Activated T-cell treated with anti-CD3 and anti-CD28 coated beads, Interleukin-2, amount 50 U/mL, for 4 hours (primary cell): ENCODE measurements around the gene MBTPS1. TPM values are rescaled to one million over a fixed set of nuclear protein-coding genes. Genes with fewer than 3 reads are reported as not detected.

ENCODE experiments used
- ATAC-seq, 2 donors: fragments of 200-7000 bp; cut with Tn5 transposase; one replicate each; pipeline ENCODE4 v1.10.0; 2021
- DNase-seq: peaks from one replicate; pipeline ENCODE4 v3.0.0-alpha.2; 2020
- H3K27me3 Mint-ChIP-seq: one replicate; pipeline ENCODE4 v1.8.0; 2021; ENCODE audit warnings: low read depth, mixed read lengths
- H3K36me3 Mint-ChIP-seq: one replicate; pipeline ENCODE4 v1.8.0; 2022; ENCODE audit warnings: mixed read lengths; ENCODE audit not compliant: insufficient read depth
- H3K4me1 Mint-ChIP-seq: one replicate; pipeline ENCODE4 v1.8.0; 2021; ENCODE audit warnings: low read depth, mixed read lengths
- H3K4me3 Mint-ChIP-seq: one replicate; pipeline ENCODE4 v1.8.0; 2021; ENCODE audit warnings: mild to moderate bottlenecking, moderate library complexity, mixed read lengths
- H3K9me3 Mint-ChIP-seq: one replicate; pipeline ENCODE4 v1.8.0; 2021; ENCODE audit warnings: mixed read lengths
- total RNA-seq, 3 donors: library from RNA; stranded (reverse); gene quantifications; one replicate each; pipeline ENCODE4 v1.2.1, GENCODE V29; 2021

The MBTPS1 gene
- total RNA-seq, 3 donors from 2014 or later, result 44.9 to 52.8 (median 49.2) TPM

DNA sequence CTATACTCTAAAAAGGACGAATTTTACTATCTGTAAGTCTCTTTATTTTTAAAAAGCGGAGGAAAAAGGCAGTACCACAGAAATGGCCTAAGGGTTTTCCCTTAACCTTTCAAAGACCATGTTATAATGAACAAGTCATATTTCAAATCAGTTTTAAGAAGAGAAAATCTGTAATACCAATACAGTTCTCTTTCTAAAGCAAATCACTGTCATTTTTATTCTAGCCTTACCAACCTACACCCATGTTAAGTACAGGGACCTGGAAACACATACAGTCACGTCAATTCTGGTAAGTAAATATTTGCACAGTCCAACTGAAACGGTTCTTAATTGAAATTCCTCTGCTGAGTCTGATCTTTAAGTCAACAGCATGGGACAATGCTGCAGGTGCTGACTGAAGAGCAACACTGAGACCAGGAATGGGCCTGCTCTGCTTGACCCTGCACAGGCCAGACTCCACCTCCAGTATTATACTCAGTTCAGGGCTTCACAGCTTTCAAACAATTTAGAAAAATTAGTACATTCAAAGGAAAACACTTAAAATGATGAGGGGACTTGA is 20.2 kb downstream of the MBTPS1 start:
- Mint-ChIP-seq H3K4me3 (no peak overlapping the region), H3K9me3 (no peaks in the 10 kb centered on the region)

DNA sequence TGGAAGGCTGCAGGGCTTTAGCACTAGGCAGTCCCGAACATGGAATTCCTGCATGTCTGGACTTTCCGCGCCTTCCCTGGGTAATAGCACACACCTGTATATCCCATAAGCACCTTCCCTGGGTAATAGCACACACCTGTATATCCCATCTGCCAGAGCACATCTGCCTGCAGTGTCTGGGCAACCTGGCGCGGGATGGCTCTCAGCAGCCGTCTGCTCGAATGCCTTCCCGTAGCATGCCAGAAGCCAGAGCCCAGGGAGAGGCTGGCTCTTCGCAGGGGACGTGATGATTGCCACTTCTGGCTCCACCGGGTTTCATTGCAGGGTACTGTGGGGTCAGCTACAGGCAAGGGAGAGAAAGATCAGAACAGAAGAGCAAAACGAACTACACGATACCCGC is 21.3 kb downstream of the MBTPS1 start:
- H3K36me3 Mint-ChIP-seq, result peaks cover 53% of the 10 kb centered on the region
- H3K9me3 Mint-ChIP-seq, result no peaks in the 10 kb centered on the region
- H3K4me3 Mint-ChIP-seq, result no peak overlapping the region
- DNase-seq (no peak), ATAC-seq (no peak)
- peaks cover 10% of the 10 kb centered on the region for H3K4me1 Mint-ChIP-seq
- H3K27me3 Mint-ChIP-seq, result no peaks in the 10 kb centered on the region

More for the DNA sequence above, 20.2 kb downstream of the MBTPS1 start:
- H3K36me3 Mint-ChIP-seq, result peaks cover 44% of the 10 kb centered on the region
- H3K27me3 Mint-ChIP-seq, result no peaks in the 10 kb centered on the region
- no peak for DNase-seq
- ATAC-seq, result no peak
- peaks cover 10% of the 10 kb centered on the region for H3K4me1 Mint-ChIP-seq

DNA sequence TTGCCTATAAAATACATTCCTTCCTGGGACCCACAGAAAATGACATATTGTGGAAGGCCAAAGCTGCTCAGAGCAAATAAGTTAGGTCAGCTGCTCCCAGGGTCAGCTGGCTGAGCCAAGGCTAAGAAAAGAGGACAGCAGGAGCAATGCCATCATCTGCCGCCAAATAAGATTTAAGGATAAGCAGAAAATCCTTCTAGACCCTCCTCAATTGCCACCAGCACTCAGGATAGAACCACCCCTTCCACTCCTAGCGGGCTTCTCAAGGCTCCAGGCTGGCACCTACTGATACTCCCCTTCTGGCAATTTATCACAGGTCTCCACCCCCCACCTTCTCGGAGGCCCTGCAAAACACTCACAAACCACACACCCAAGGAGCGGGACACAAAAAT is 22.9 kb downstream of the MBTPS1 start:
- Mint-ChIP-seq H3K36me3 (peaks cover 61% of the 10 kb centered on the region), H3K27me3 (no peaks in the 10 kb centered on the region), H3K9me3 (no peaks in the 10 kb centered on the region), H3K4me1 (peaks cover 10% of the 10 kb centered on the region), H3K4me3 (no peak overlapping the region)
- ATAC-seq (no peak), DNase-seq (no peak)

GRCh38 chr16:84093120-84093878 is 23.4 kb downstream of the MBTPS1 start:
- peaks cover 15% of the 10 kb centered on the region for H3K4me1 Mint-ChIP-seq
- DNase-seq, result no peak
- H3K27me3 Mint-ChIP-seq, result no peaks in the 10 kb centered on the region
- peaks cover 64% of the 10 kb centered on the region for H3K36me3 Mint-ChIP-seq
- no peaks in the 10 kb centered on the region for H3K9me3 Mint-ChIP-seq
- ATAC-seq, result no peak
- no peak overlapping the region for H3K4me3 Mint-ChIP-seq

DNA sequence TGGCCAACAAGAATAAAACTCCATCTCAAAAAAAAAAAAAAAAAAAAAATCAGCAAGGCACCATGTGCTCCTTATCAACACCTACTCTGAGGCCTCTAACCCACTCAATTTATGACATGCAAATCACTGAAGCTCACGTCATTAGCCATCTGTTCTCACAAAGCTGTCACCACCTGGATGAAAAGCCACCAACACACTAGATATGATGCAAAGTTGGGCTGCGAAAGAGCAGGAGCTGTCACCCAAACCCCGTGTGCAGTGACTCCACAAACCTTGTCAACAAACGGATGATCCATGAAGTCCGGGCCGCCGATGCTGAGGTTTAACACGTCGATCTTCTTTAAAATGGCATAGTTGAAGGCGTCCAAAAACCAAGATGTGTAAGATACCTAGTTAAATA is 25.3 kb downstream of the MBTPS1 start:
- no peak for DNase-seq
- H3K36me3 Mint-ChIP-seq, result peaks cover 62% of the 10 kb centered on the region
- H3K4me1 Mint-ChIP-seq, result peaks cover 25% of the 10 kb centered on the region
- H3K4me3 Mint-ChIP-seq, result no peak overlapping the region
- no peak for ATAC-seq
- H3K27me3 Mint-ChIP-seq, result no peaks in the 10 kb centered on the region
- H3K9me3 Mint-ChIP-seq, result no peaks in the 10 kb centered on the region

GRCh38 chr16:84090211-84090610 is 26.5 kb downstream of the MBTPS1 start:
- Mint-ChIP-seq H3K4me1 (peaks cover 32% of the 10 kb centered on the region), H3K9me3 (no peaks in the 10 kb centered on the region), H3K36me3 (peaks cover 65% of the 10 kb centered on the region), H3K4me3 (no peak overlapping the region), H3K27me3 (no peaks in the 10 kb centered on the region)
- ATAC-seq (no peak), DNase-seq (no peak)

GRCh38 chr16:84088695-84089395 is 27.9 kb downstream of the MBTPS1 start:
- H3K27me3 Mint-ChIP-seq, result no peaks in the 10 kb centered on the region
- peaks cover 37% of the 10 kb centered on the region for H3K4me1 Mint-ChIP-seq
- H3K36me3 Mint-ChIP-seq, result peaks cover 61% of the 10 kb centered on the region
- peak; percentile 35 for DNase-seq
- no peak overlapping the region for H3K4me3 Mint-ChIP-seq
- H3K9me3 Mint-ChIP-seq, result no peaks in the 10 kb centered on the region
- peak; percentile 72 to 81 for ATAC-seq

- H3K4me1 Mint-ChIP-seq, result peaks cover 37% of the 10 kb centered on the region
- no peaks in the 10 kb centered on the region for H3K9me3 Mint-ChIP-seq
- H3K36me3 Mint-ChIP-seq, result peaks cover 54% of the 10 kb centered on the region
- H3K27me3 Mint-ChIP-seq, result no peaks in the 10 kb centered on the region
- ATAC-seq, result no peak
- DNase-seq, result no peak
- H3K4me3 Mint-ChIP-seq, result no peak overlapping the region
Measured at GRCh38 chr16:84087466-84088151, 29.1 kb downstream of the MBTPS1 start.

- no peaks in the 10 kb centered on the region for H3K27me3 Mint-ChIP-seq
Measured at GRCh38 chr16:84087001-84087400, 29.7 kb downstream of the MBTPS1 start.

GRCh38 chr16:84086341-84086740 is 30.4 kb downstream of the MBTPS1 start:
- no peaks in the 10 kb centered on the region for H3K27me3 Mint-ChIP-seq
- DNase-seq (no peak), ATAC-seq (no peak)
- H3K36me3 Mint-ChIP-seq, result peaks cover 57% of the 10 kb centered on the region
- no peaks in the 10 kb centered on the region for H3K9me3 Mint-ChIP-seq
- peaks cover 37% of the 10 kb centered on the region for H3K4me1 Mint-ChIP-seq
- no peak overlapping the region for H3K4me3 Mint-ChIP-seq

More at GRCh38 chr16:84087001-84087400, 29.7 kb downstream of the MBTPS1 start:
- Mint-ChIP-seq H3K36me3 (peaks cover 57% of the 10 kb centered on the region), H3K9me3 (no peaks in the 10 kb centered on the region), H3K4me3 (no peak overlapping the region), H3K4me1 (peaks cover 37% of the 10 kb centered on the region)
- no peak for ATAC-seq
- DNase-seq, result no peak

DNA sequence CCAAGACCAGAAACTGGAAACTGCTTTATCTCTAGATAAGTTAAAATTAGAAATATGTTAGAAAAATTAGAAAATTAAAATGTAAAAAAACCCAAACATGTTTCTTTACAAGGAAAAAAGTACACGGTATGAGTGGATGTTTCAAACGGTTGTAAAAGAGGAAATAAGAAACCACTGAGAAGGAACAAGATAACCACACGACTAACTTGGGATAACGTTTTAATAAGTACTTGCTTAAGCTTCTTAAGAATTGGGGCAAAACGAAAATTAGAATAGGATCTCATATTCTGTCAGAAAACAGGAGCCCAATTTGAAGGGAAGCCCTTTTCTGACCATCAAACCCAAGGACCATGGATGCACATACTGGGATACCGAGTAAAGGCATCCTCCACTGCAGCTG is 31.0 kb downstream of the MBTPS1 start:
- Mint-ChIP-seq H3K9me3 (no peaks in the 10 kb centered on the region), H3K4me1 (peaks cover 37% of the 10 kb centered on the region), H3K36me3 (peaks cover 59% of the 10 kb centered on the region), H3K4me3 (no peak overlapping the region), H3K27me3 (no peaks in the 10 kb centered on the region)
- no peak for DNase-seq
- no peak for ATAC-seq

DNA sequence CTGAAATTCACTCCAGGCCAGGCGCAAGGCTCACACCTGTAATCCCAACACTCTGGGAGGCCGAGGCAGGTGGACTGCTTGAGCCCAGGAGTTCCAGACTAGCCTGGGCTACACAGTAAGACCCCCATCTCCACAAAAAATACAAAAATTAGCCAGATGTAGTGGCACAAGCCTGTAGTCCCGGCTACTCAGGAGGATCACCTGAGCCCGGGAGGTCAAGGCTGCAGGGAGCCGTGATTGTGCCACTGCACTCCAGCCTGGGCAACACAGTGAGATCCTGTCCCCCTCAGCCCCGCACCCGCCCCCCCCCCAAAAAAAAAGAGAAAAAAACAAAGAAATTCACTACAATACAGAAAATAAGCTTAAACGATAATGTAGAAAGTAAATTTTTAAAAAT is 31.5 kb downstream of the MBTPS1 start:
- Mint-ChIP-seq H3K36me3 (peaks cover 57% of the 10 kb centered on the region), H3K27me3 (no peaks in the 10 kb centered on the region), H3K4me3 (no peak overlapping the region)

GRCh38 chr16:84084570-84085270 is 32.0 kb downstream of the MBTPS1 start:
- Mint-ChIP-seq H3K36me3 (peaks cover 60% of the 10 kb centered on the region), H3K9me3 (no peaks in the 10 kb centered on the region), H3K27me3 (no peaks in the 10 kb centered on the region), H3K4me3 (no peak overlapping the region), H3K4me1 (peaks cover 36% of the 10 kb centered on the region)
- ATAC-seq (peak; percentile 84 to 94), DNase-seq (peak; percentile 61)

More for the DNA sequence above, 31.5 kb downstream of the MBTPS1 start:
- ATAC-seq, result no peak
- H3K9me3 Mint-ChIP-seq, result no peaks in the 10 kb centered on the region
- DNase-seq, result no peak
- H3K4me1 Mint-ChIP-seq, result peaks cover 36% of the 10 kb centered on the region
